ENCODE data around the gene SMC6. TPM values are rescaled to one million over a fixed set of nuclear protein-coding genes. Genes with fewer than 3 reads are reported as not detected.

SMC6 gene
- total RNA-seq, 2 donors from 2014 or later, result 24.8 to 26.4 TPM

DNA sequence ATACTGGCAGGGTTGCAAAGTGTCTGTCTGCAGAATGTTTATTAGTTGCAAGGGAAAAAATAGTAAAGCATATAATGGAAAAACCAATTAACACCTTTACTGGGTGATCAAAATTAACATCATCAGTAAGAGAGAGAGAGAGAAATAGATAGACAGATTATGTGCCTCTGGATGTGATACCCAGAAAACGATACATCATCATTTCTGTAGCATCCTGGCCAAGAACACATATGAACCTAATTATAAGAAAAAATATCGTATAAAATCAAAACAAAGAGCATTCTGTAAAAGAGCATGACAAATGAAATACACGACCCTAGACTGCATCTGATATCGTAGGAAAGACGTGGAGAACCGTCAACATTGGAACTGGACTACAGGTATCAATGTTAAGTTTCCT lies 64.6 kb downstream of the SMC6 start:
- Mint-ChIP-seq H3K36me3 (peaks cover 0 to 28% of the 10 kb centered on the region in 2 donors), H3K9me3 (no peaks in the 10 kb centered on the region), H3K27ac (no peak overlapping the region)
- no peak for DNase-seq (ENCODE audit: low spot score in 2 of 2)
- ATAC-seq, result no peak

DNA sequence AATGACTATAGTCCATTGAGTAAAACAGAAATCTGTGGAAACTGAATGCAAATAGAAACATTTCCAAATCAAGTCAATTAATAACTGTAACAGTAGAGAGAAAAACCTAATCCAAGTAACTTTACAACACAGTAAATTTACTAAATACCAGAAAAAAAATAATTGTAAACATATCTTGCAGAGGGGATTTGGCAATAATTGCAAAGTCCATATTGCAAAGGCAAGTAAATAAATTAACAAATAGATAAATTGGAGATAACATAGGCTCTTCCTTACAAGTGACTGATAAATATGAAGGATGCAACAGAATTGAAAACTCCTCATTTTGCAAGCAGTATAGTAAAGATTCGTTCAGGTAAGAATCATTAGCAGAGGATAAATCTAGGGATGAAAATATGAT lies 65.0 kb downstream of the SMC6 start:
- Mint-ChIP-seq H3K9me3 (no peaks in the 10 kb centered on the region), H3K36me3 (peaks cover 0 to 25% of the 10 kb centered on the region in 2 donors), H3K27ac (no peak overlapping the region)
- DNase-seq (ENCODE audit: low spot score in 2 of 2) (no peak), ATAC-seq (no peak)

DNA sequence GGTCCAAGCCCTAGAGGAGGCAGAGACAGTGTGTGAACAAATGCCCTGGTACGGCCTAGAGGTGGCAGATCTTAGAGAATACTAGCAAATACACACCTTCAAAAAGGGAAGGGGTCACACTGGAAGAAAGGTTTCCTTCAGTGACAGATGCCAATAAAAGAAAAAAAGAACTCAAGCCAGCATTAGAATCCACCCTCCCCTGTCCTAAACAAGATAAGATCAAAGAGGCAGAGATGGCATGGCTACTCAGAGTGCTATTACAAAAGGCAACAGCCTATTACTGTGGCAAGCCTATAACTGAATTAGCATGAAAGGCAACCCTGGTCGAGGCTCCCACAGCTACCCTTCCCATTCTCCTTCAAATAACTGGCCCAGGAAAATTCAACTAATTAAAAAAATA lies 69.6 kb downstream of the SMC6 start:
- peaks cover 0 to 24% of the 10 kb centered on the region in 2 donors for H3K36me3 Mint-ChIP-seq
- no peak for DNase-seq (ENCODE audit: low spot score in 2 of 2)

GRCh38 chr2:17682098-17682857 lies 71.3 kb downstream of the SMC6 start:
- Mint-ChIP-seq H3K27ac (no peak overlapping the region), H3K36me3 (peaks cover 0 to 18% of the 10 kb centered on the region in 2 donors), H3K9me3 (no peaks in the 10 kb centered on the region)
- ATAC-seq (no peak), DNase-seq (ENCODE audit: low spot score in 2 of 2) (no peak)

More for the DNA sequence above, 69.6 kb downstream of the SMC6 start:
- peak overlapping the region in 1 of 2 donors; percentile 72 for H3K27ac Mint-ChIP-seq
- H3K9me3 Mint-ChIP-seq, result no peaks in the 10 kb centered on the region
- no peak for ATAC-seq

DNA sequence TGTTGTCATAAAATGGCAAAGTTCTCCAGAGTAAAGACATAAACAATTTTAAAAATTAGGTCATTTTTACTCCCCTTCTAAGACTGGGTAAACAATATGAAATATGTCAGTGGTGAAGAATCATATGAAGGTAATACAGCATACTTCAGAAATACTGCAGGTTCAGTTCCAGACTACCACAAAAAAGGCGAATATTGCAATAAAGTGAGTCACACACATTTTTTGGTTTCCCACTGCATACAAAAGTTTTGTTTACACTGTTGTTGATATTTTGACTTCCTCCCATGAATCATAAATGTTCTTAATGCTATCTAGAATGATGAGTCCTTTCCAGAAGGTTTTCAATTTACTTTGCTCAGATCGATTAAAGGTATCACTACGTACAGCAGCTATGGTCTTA lies 73.5 kb downstream of the SMC6 start:
- H3K36me3 Mint-ChIP-seq, result peaks cover 0 to 23% of the 10 kb centered on the region in 2 donors
- ATAC-seq, result no peak
- DNase-seq (ENCODE audit: low spot score in 2 of 2), result no peak
- no peaks in the 10 kb centered on the region for H3K9me3 Mint-ChIP-seq
- no peak overlapping the region for H3K27ac Mint-ChIP-seq

DNA sequence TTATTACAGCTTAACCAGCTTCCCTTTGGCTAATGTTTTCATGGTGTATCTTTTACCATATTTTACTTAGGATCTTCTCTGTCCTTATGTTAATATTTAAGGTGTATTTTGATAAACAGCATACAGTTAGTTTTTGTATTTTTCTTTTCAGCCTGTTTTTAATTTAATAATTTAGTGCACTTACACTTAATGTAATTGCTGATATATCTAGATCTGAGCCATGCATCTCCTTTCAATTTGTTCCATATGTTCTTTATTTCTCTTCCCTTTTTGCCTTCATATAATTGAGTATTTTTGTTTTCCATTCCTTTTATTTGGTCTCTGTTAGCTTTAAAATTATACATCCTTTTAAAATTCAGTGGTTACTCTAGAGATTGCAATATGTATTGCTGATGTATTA lies 78.8 kb downstream of the SMC6 start:
- H3K27ac Mint-ChIP-seq, result peak overlapping the region in 1 of 2 donors; percentile 38
- ATAC-seq (no peak), DNase-seq (ENCODE audit: low spot score in 2 of 2) (no peak)
- peaks cover 0 to 16% of the 10 kb centered on the region in 2 donors for H3K36me3 Mint-ChIP-seq
- no peaks in the 10 kb centered on the region for H3K9me3 Mint-ChIP-seq

DNA sequence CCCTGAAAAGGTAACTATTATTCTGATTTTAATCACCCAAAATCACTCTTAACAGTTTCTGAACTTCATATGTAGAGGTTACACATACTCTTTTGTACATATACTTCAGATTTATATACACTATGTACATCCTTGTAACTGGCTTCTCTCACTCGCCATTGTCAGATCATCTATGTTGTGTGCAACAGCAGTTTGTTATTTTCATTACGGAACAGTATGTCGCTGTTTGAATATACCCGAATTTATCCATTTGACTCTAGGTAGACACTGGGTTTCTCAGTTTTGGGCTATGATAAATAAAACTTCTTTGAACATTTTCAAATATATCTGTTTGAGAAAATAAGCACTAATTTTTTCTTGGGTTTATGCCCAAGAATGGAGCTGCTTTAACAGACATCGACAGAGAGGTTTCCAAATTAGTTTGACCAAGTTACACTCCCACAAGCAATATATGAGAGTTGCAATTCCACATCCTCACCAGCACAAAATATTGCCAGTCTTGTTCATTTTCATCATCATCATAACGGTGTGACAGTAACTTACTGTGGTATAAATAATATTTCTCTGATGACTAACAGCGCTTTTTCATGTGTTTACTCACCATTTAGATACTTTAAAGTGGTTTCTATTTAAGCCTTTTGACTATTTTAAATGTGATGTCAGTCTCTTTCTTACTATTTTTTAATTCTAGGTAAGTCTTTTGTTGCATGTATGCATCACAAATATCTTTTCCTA lies 80.9 kb downstream of the SMC6 start:
- H3K27ac Mint-ChIP-seq, result no peak overlapping the region
- ATAC-seq (peak; percentile 44 to 94), DNase-seq (ENCODE audit: low spot score in 2 of 2) (no peak)
- no peaks in the 10 kb centered on the region for H3K9me3 Mint-ChIP-seq
- H3K36me3 Mint-ChIP-seq, result peaks cover 0 to 28% of the 10 kb centered on the region in 2 donors

DNA sequence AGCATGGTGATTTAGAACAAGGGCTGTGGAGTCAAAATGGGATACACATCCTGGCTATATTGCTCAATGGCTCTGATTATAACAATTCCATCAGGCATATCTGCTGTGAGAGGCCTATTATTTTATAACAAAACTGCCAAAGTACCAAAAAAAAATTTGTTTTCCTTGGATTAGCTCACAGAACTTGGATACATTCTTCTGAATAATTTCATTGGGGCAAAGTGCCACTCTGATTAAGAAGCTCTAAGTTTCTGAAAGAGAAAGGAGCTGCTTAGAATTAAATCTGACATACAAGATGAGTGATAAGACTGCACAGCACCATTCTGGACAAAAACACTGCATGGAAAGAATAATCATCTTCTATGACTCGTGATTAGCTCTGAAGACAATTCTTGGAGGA lies 85.7 kb downstream of the SMC6 start:
- no peak for ATAC-seq
- no peak for DNase-seq (ENCODE audit: low spot score in 2 of 2)
- Mint-ChIP-seq H3K36me3 (peaks cover 0 to 23% of the 10 kb centered on the region in 2 donors), H3K27ac (no peak overlapping the region), H3K9me3 (no peaks in the 10 kb centered on the region)

DNA sequence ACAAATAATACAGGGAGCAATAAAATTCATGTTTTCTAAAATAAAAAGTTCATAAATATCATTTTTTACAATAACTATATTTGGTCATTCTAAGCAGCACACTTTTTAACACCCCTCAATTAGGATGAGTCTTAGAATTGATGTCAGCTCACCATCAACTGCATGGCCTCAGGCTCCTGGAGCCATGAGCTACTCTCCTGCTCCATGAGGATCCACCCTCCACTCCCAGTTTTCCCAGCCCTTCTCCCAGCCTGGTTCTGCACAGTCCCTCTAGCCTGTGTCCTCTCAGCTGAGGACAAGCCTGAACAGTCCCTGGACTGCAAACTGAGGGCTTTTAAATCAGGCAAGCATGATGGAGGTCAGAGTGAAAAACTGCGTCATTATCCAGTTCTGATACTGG lies 89.1 kb downstream of the SMC6 start:
- Mint-ChIP-seq H3K27ac (no peak overlapping the region), H3K9me3 (no peaks in the 10 kb centered on the region), H3K36me3 (peaks cover 5 to 15% of the 10 kb centered on the region in 2 donors)
- DNase-seq (ENCODE audit: low spot score in 2 of 2) (no peak), ATAC-seq (no peak)

DNA sequence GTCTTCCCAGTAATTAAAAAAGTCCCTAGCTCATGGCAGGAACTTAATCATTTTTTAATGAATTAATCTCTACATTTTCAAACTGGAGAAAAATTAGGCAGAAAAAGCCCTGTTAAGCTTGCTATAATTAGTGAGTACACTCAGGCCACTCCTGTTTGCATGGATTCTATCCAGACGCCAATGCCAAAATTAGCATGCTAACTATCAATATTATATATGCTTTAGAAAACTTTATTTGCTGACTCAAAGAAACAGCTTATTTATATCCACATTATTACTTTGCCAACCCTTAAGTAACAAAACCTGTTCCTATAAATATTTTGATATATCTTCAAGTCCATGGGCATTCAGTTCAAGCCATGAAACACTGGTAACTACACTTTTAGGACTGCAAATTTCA lies 90.9 kb downstream of the SMC6 start:
- no peaks in the 10 kb centered on the region for H3K9me3 Mint-ChIP-seq
- peaks cover 5 to 8% of the 10 kb centered on the region in 2 donors for H3K36me3 Mint-ChIP-seq
- ATAC-seq, result no peak

DNA sequence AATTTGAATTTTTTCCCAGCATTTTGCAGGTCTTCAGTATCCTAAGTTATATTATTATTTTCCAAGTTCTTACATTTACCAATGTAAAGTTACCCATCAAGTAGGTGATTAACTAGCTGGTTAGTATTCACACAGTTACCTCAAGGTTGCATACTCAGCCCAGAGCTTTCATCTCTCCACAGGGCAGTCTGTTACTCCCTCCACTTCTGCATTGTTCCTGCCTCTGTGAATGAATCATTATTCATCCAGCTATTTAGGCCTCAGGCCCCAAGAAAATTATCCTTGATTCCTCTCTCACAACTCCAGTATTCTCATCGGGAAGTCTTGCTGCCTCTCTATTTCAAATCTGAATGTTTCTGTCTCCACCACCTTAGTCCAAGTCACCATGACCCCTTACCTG lies 92.2 kb downstream of the SMC6 start:
- ATAC-seq (no peak), DNase-seq (ENCODE audit: low spot score in 2 of 2) (no peak)
- H3K9me3 Mint-ChIP-seq, result no peaks in the 10 kb centered on the region
- H3K36me3 Mint-ChIP-seq, result peaks cover 5 to 8% of the 10 kb centered on the region in 2 donors
- no peak overlapping the region for H3K27ac Mint-ChIP-seq

More for the DNA sequence above, 90.9 kb downstream of the SMC6 start:
- DNase-seq (ENCODE audit: low spot score in 2 of 2), result no peak
- no peak overlapping the region for H3K27ac Mint-ChIP-seq

GRCh38 chr2:17660219-17660618 lies 93.4 kb downstream of the SMC6 start:
- DNase-seq (ENCODE audit: low spot score in 2 of 2) (no peak), ATAC-seq (no peak)
- Mint-ChIP-seq H3K36me3 (peaks cover 5 to 8% of the 10 kb centered on the region in 2 donors), H3K9me3 (no peaks in the 10 kb centered on the region), H3K27ac (no peak overlapping the region)

DNA sequence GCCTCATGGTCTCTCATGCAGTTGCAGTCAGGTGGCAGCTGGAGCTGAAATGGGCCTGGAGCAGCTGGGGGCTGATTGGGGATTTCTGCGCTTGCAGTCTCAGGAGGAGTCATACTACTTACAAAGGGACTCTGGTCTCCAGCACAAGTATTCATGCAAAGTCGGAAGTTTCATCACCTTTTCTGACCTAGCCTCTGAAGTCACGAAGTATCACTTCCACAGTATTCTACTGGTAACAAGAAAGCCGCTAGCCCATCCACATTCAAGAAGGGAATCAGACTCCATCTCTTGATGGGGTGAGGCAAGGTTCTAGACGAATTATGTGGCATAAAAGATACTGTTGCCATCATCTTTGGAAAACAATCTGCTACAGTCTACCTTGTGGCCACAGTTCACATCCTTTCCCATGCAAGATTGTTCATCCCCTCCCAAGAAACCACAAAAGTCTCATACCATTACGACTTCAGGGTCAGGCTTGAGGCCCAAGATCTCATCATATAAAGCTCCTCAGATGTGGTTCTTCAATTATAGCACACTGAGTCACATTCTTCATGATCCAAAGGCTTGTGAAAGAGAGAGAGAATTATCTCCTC lies 95.3 kb downstream of the SMC6 start:
- peak in 1 of 2 donors; percentile 17 for DNase-seq (ENCODE audit: low spot score in 2 of 2)

GRCh38 chr2:17657759-17658158 lies 95.9 kb downstream of the SMC6 start:
- Mint-ChIP-seq H3K36me3 (peaks cover 0 to 8% of the 10 kb centered on the region in 2 donors), H3K9me3 (no peaks in the 10 kb centered on the region), H3K27ac (no peak overlapping the region)
- DNase-seq (ENCODE audit: low spot score in 2 of 2) (no peak), ATAC-seq (no peak)

More for the DNA sequence above, 95.3 kb downstream of the SMC6 start:
- peak; percentile 94 to 96 for ATAC-seq
- Mint-ChIP-seq H3K36me3 (peaks cover 4 to 8% of the 10 kb centered on the region in 2 donors), H3K27ac (peak overlapping the region in 1 of 2 donors; percentile 53), H3K9me3 (no peaks in the 10 kb centered on the region)

GRCh38 chr2:17652681-17653394 lies 100.8 kb downstream of the SMC6 start:
- Mint-ChIP-seq H3K9me3 (no peaks in the 10 kb centered on the region), H3K36me3 (no peaks in the 10 kb centered on the region), H3K27ac (no peak overlapping the region)
- ATAC-seq, result no peak
- no peak for DNase-seq (ENCODE audit: low spot score in 2 of 2)

GRCh38 chr2:17649026-17649425 lies 104.6 kb downstream of the SMC6 start:
- DNase-seq (ENCODE audit: low spot score in 2 of 2), result no peak
- Mint-ChIP-seq H3K27ac (no peak overlapping the region), H3K9me3 (no peaks in the 10 kb centered on the region), H3K36me3 (no peaks in the 10 kb centered on the region)
- no peak for ATAC-seq

GRCh38 chr2:17648581-17648980 lies 105.0 kb downstream of the SMC6 start:
- Mint-ChIP-seq H3K27ac (no peak overlapping the region), H3K36me3 (no peaks in the 10 kb centered on the region), H3K9me3 (no peaks in the 10 kb centered on the region)
- no peak for ATAC-seq
- DNase-seq (ENCODE audit: low spot score in 2 of 2), result no peak
